NCI-H82 (cell line): Measurements from ENCODE around the gene UNK.
"Not testable (repeated sequence)": the region's sequence is repeated elsewhere in the genome, so short reads cannot be mapped to it uniquely, and the experiment has no call there.

Source experiments
- DNase-seq: peaks from one replicate; lab custom pipeline; 2025; lab: John Stamatoyannopoulos, UW

Gene UNK

DNA sequence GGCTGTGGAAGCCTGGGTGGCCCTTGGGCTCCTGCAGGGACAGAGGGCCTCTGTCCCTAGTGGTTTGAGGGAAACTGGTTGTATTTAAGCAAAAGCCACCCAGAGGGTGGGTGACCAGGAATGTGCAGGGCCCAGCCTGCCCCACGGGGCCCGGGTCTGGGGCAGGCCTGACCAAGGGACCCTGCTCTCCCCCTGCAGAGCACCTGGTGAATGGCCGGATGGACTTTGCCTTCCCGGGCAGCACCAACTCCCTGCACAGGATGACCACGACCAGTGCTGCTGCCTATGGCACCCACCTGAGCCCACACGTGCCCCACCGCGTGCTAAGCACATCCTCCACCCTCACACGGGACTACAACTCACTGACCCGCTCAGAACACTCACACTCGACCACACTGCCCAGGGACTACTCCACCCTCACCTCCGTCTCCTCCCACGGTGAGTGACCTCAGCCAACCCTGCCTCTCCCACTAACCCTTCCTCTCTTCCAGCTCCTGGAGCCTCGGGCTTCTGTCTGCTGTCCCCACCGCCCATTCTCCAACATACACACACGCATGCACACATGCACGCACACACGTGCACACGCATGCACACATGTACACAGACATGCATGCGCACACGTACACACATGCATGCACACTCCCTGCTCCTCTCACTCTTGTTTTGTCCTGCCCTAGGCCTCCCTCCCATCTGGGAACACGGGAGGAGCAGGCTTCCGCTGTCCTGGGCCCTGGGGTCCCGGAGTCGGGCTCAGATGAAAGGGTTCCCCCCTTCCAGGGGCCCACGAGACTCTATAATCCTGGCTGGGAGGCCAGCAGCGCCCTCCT lies 30.0 kb upstream of the UNK start:
- DNase-seq, result peak; percentile 25

DNA sequence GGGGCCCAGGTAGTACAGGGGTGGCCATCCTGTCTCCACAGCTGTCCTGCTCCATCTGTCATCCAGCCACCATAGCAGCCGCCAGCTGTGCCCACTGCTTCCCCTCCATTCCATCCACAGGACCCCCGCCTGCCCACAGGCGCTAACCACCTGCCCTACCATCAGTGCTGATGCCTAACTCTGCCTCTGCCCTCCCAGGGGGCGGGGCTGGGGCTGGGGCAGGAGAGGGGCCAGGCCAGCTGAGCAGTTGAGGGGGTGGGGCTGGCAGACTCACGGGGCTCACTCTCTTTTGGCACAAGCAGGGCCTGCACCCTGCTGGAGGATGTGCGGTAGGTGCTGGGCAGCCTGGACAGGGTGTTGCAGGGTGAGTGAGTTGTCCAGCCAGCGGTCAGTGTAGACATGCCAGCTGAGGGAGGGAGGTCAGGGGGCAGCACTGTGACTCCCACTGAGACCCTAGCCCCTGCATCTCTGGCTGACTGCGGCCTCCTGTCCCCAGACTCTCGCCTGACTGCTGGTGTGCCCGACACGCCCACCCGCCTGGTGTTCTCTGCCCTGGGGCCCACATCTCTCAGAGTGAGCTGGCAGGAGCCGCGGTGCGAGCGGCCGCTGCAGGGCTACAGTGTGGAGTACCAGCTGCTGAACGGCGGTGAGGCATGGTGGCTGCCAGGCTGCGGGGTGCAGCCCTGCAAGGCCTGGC lies 29.3 kb upstream of the UNK start:
- DNase-seq, result peak; percentile 39

DNA sequence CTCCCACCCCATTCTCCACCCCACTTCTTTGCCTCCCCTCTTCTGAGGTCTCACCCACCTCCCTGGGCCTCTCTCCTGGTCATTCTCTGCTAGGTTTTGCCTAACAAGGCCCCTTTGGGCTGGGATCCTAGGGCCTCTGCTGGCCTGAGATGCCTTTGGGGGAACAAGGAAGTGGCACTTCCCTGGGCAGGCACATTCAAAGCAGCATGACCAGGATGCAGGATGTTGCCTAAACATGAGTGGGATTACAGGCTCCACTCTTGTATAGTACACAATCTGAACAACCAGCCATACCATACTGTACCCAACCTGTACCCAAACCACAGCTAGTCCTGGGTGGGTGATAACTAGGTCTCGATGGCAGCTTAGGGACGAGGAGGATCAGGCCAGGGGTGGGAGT lies 28.6 kb upstream of the UNK start:
- DNase-seq, result no peak

DNA sequence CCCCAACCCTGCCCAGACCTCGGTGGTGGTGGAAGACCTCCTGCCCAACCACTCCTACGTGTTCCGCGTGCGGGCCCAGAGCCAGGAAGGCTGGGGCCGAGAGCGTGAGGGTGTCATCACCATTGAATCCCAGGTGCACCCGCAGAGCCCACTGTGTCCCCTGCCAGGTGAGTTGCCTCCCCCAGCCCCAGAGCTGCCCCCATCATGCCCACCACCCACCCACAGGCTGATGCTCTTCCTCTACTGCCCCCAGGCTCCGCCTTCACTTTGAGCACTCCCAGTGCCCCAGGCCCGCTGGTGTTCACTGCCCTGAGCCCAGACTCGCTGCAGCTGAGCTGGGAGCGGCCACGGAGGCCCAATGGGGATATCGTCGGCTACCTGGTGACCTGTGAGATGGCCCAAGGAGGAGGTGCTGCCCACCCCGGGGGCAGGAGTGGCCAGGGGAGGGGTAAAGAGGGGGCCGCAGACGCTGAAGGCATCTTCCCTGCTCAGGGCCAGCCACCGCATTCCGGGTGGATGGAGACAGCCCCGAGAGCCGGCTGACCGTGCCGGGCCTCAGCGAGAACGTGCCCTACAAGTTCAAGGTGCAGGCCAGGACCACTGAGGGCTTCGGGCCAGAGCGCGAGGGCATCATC lies 28.0 kb upstream of the UNK start:
- DNase-seq, result no peak

DNA sequence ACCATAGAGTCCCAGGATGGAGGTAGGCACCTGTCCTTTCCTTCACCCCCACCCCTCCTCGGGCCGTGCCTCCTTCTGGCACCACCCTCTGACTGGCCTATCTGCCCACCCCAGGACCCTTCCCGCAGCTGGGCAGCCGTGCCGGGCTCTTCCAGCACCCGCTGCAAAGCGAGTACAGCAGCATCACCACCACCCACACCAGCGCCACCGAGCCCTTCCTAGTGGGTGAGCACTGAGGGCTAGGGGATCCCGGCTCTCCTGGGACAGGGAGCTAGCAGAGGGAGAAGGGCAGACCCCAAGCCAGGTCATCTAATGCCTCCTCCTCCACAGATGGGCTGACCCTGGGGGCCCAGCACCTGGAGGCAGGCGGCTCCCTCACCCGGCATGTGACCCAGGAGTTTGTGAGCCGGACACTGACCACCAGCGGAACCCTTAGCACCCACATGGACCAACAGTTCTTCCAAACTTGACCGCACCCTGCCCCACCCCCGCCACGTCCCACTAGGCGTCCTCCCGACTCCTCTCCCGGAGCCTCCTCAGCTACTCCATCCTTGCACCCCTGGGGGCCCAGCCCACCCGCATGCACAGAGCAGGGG lies 27.4 kb upstream of the UNK start:
- no peak for DNase-seq

DNA sequence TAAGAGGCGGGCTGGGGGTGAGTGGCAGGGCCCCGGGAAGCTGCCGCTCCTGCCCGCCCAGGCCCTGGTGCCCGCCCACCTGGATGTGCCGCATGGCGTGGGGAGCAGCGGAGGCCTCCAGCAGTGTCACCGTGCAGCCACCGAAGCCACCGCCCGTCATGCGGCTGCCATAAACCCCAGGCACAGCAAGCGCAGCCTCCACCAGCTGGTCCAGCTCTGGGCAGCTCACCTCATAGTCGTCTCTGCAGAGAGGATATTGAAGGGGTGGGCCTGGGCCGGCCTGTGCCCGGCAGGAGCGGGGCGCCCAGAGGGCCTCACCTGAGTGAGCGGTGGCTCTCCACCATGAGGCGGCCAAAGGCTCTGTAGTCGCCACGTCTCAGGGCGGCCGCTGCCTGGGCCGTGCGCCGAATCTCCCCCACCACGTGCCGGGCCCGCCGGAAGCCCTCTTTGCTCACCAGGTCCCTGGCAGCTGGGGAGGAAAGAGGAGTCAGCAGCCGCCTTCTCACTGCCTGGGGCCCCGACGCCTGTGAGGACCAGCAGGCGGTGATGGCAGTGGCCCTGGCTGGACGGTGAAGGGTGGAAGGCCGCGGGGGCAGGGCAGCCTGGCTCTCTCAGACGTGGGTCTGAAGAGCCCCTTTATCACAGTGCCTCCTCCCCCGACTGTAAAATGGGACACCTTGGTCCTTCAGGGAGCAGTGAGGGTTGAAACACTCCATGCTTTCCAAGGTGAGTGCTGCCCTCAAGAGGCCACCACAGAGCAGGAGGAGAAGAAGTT lies 26.3 kb upstream of the UNK start:
- peak; percentile 32 for DNase-seq

DNA sequence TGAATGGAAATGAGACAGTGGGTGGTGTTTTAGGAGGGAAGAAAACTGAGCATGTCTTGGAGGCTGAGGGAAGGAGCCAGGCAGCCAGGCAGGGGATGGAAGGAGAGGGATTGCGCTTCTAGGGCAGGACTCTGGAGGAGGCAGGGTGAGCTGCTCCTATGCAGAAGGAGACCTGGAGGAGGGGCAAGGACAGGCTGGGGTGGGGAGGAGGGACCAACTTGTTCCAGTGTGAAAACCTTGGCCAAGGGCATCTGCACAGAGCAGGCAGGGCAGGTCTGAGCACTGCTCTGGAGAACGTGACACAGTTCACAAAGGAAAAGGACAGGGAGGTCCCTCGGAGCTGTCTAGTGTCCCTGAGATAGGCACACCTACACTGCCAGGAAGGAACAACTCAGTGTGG lies 25.1 kb upstream of the UNK start:
- no peak for DNase-seq

DNA sequence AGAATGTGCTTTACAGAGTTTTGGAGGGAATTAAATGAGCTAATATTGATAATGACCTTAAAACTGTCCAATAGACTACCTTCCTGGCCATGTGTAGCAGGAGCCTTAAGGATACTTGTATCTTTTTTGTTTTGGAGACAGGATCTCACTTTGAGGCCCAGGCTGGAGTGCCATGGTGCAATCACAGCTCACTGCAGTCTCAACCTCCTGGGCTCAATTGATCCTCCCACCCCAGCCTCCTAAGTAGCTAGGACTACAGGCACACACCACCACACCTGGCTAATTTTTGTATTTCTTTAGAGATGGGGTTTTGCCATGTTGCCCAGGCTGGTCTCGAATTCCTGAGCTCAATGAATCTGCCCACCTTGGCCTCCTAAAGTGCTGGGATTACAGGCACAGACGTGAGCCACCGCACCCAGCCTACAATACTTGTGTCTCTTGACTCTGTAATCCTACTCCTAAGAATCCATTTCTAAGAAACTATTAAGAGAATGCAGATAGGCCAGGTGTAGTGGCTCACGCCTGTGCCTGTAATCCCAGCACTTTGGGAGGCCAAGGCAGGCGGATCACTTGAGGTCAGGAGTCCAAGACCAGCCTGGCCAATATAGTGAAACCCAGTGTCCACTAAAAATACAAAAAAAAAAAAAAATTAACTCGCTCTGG lies 24.5 kb upstream of the UNK start:
- DNase-seq, result not testable (repeated sequence)

DNA sequence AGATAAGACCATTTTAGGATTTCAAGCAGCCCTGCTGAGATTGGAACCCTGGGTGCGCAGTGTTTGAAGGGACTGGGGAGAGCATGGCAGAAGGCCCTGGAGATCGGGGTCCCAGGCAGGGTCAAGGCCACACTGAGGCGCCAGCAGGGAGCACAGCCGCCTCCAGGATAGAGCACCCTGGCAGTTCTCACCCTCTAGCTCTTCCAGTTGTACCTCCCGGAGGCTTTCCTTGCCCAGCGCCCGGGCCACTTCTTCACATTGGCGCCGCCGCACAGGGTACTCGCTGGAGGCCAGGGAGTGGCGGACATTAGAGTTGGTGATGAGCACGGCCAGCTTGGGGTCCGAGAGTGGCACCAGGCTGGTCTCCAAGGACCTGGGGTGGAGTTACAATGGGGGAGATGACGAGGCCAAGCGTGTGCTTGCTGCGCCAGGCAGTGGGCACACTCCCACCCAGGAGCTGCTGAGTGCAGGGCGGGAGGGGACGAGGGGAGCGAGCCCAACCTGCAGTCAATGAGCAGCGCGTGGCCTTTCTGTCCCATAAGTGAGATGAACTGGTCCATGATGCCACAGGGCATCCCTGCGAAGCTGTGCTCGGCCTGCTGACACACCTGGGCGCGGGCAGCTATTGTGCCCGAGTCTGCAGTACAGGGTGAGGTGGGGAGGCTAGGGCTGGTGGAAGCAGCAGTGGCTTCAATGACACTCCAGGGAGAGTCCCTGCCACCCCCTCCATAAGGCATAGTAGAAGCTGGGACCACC lies 21.9 kb upstream of the UNK start:
- no peak for DNase-seq

DNA sequence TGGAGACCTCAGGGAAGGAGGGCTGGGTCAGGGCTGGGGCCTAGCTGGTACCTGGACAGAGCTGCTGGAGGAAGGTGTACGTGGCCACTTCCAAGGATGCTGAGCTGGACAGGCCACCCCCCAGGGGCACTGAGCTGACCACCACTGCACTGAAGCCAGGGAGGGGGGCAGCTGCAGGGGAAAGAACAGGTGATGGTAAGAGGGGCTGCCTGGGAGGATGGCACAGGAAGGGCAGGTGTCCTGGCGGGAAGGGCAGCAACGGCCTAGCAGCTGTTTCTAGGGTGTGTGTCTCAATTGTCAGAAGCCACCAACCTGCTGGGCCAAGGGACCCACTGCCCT lies 21.4 kb upstream of the UNK start:
- DNase-seq, result no peak

DNA sequence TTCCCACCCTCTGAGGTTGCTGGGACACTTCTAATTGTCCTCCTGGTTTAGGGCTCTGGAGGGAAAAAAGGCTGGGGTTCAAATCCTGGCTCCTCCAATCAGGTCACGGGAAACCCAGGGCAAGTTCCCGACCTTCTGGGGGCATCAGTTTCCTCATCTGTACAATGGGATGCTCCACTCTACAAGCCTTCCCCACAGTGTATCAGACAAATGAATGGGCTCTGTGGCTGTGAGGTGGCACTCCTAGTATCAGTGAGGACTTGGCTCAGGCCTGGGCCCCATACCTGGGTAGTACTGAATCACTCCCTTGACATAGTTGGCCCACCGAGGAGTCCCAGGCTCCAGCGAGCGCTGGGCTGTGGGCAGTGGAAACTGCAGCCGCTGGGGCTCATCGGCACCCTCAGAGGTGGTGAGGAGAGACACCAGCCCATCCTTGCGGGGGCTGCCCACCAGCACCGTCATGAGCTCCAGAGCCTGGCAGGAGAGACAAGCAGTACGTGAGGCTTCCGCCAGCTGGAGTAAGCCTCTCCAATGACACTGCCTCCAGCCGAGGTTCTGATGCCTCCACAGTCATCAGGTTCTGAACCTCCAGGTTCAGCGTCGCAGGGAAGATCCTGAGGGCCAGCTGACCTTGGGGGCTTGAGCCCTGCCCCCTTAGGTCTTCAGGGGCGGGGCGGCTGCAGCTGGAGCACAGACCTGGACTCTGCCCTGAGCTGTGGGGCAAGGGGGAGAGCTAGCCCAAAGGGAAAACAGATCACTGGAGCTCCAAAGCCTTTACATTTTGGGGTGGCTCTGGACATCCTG lies 20.8 kb upstream of the UNK start:
- peak; percentile 52 for DNase-seq

DNA sequence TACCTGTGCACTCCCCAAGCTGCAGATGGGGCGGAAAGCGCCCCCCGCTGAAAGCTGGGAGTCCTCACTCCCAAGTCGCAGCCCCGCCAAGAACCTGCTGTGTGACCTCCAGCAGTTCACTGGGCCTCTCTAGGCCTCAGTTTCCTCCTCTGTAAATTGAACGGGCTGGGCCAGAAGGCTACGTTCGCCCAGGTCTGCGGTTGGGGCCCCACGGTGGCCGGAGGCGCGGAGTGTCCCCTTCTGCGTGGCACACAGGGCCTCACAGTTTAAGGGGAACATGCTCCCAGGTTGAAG lies 20.2 kb upstream of the UNK start:
- DNase-seq, result no peak

DNA sequence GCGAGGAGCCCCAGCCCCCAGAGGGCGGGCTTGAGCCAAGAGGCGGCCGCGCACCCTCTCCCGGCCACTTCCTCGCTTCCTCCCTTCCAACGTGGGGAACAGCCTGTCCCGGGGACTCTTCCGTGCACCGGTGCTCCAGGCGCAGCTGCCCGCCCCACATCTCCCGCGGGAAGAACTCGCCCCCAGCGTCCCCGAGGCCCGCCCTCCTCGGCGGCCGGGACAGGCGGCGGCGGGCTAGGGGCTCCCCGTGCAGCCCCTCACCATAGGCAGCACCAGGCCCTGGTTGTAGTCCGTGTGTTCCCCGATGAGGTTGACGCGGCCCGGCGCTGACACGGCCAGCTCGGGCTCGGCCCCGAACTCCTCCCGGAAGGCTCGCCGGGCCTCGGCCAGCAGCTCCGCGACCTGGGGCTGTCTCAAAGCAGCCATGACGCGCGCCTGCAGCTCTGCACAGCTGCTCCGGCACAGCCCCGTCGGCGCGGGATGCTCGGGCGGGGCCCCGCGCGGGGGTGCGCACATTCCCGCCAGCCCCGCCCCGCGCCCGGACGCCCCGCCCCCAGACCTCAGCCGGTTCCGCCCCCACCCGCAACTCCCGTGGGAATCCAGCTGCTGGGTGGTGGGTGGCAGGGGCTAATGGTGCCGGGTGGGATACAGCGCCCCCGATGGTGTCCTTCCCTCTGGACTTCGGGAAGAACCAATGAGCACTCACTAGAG lies 19.7 kb upstream of the UNK start, which contains the start of gene GALK1:
TSS of gene GALK1 (minus strand) at position 482 of the 711 bp plus-strand sequence. CDS start at position 426, 56 bp downstream.
- peak; percentile 90 for DNase-seq

DNA sequence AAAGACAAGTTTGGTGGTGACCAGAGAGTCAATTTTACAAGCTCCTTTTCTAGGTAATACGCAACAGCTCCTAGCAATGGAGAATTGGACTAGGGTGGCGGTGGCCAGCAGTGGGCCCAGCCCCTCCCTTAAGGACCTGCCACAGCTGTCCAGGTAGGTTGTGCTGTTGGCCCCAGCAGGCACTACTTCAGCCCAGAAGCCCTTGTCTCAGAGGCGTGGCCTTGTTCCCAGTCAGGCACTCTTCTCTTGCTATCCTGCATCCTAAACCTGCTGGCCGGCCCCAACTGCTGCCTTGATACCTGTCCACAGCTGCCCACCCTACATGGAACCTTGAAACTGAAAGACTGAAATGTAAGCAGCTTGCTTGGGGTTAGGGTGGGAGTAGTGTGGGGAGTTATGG lies 18.6 kb upstream of the UNK start:
- DNase-seq, result no peak

DNA sequence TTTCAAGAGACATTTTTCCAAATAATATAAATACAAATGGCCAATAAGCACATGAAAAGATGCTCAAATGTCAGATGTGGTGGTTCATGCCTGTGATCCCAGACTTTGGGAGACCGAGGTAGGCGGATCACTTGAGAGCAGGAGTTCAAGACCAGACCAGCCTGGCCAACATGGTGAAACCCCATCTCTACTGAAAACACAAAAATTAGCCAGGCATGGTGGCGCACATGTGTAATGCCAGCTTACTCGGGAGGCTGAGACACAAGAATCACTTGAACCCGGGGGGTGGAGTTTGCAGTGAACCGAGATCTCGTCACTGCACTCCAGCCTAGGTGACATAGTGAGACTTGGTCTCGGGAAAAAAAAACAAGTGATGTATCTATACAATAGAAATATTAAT lies 16.7 kb upstream of the UNK start:
- no peak for DNase-seq

DNA sequence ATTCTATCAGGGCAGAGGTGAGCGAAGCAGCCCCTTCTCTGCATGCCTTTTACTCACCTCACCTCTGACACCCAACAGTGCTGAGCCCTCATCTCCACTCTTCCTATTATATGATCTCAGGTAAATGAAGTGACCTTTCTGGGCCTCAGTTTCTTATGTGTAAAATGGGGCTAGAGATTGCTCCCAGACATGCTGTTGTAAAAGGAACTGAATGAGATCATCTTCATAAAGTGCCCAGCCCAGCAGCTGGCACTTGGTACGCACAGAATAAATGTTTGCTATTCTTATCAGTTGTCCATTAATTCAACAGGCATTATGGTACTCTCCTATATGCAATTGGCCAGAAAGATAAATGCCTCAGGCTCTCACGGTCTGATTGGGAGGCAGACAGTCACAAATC lies 15.1 kb upstream of the UNK start:
- DNase-seq, result no peak

DNA sequence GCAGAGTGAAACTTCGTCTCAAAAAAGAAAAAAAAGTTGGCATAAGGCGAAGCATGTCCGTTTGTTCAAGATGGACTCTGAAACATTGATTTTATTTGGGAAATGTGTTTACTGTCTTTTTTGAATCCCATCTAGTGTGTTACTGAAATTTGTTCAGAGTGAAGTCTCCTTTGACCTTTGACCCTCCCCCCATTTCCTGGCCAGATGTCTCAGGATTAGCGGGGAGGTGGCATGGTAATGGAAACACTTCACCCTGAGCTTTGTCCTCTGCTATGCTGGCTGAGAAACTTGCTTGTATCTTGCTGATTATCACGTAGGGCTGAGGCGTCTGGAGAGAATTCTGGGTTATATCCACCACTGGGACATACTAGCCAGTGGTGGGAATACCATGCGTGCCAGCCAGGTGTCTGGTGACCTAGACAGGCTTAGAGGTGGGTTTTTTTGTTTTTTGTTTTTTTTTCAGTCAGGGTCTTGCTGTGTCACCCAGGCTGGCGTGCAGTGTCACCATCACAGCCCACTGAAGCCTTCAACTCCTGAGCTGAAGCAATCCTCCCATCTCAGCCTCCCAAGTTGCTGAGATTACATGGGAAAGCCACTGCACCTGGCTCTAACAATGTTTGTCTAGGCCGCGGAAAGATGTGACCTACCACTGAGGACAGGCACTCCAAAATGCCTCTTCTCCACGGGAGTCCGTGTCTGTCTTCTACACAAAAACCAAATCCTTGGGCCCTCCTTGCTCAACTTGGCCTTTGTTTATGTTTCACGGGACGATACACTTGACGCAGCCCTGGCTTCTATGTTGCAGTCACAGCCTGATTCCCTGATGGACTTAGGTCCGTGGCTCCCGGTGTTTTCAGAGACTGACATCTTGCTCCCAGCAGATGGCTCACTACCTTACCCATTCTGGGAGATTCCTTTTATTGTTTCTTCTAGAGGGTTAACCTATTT lies 13.0 kb upstream of the UNK start:
- DNase-seq, result peak; percentile 44

DNA sequence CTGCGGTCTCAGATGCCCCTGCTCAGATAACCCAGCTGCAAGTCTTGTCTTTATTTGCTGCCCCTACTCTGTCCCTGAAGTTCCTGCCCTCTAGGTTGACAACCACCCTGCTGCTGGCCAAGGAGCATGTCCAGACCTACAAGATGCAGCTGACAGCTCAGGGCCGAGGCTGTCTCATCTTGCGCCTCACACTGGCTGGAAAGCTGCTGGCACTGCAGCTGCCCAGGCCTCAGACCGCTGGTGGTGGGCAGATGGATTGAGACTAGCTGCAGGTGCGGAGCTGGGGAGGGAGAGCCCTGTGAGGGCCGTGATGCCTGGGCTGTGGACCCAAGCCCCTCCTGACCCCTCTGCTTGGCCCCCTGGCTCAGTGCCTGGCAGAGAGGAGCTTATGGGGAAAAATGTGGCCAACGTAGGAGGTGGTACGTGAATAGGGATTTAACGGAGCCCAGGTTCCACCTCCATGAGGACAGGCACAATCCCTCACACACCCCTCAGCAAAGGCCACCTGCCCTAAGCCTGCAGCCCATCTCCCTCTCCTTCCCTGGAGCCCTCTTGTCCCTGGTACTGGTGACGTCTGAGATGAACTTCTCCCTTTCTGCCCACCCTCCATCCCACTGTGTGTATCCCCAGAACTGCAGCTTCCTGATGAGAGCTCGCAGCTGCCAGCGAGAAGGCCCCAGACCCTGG lies 11.3 kb upstream of the UNK start:
- DNase-seq, result no peak
